WERI-Rb-1 (cell line): ENCODE results near the gene MGAT2.
A peak's percentile ranks its signal among the peaks of the same experiment; 100 is the strongest.
"Not testable (repeated sequence)": the region's sequence is repeated elsewhere in the genome, so short reads cannot be mapped to it uniquely, and the experiment has no call there.

Experiments used
- DNase-seq: peaks from one replicate; pipeline ENCODE4 v3.0.0-alpha.2; 2020
- H3K27ac ChIP-seq: fragments of 250-450 bp; sonication (Bioruptor Pico); 2 replicates; pipeline ENCODE4 v1.5.1; 2020; ENCODE audit warnings: mild to moderate bottlenecking, moderate library complexity
- H3K27me3 ChIP-seq: fragments of 250-450 bp; sonication (Bioruptor Pico); 2 replicates; pipeline ENCODE4 v1.5.1; 2021; ENCODE audit warnings: mild to moderate bottlenecking, low read depth, moderate library complexity; ENCODE audit not compliant: insufficient read depth, severe bottlenecking
- H3K36me3 ChIP-seq: fragments of 250-450 bp; sonication (Bioruptor Pico); 2 replicates; pipeline ENCODE4 v1.5.1; 2020; ENCODE audit warnings: mild to moderate bottlenecking, moderate library complexity
- H3K4me3 ChIP-seq: 2 replicates; pipeline ENCODE4 v1.5.1; 2011; ENCODE audit warnings: low read depth, mild to moderate bottlenecking, control low read depth, low read length
- H3K9me3 ChIP-seq: fragments of 250-450 bp; sonication (Bioruptor Pico); 2 replicates; pipeline ENCODE4 v1.5.1; 2021; ENCODE audit warnings: mild to moderate bottlenecking, moderate library complexity; ENCODE audit not compliant: severe bottlenecking
- TF ChIP-seq, protein P1 (sequence below): IDR thresholded peaks from 2 replicates; pipeline ENCODE4 v1.5.1; 2011; ENCODE audit warnings: low read depth, mild to moderate bottlenecking, control low read depth, inconsistent platforms, low read length

Gene MGAT2

DNA sequence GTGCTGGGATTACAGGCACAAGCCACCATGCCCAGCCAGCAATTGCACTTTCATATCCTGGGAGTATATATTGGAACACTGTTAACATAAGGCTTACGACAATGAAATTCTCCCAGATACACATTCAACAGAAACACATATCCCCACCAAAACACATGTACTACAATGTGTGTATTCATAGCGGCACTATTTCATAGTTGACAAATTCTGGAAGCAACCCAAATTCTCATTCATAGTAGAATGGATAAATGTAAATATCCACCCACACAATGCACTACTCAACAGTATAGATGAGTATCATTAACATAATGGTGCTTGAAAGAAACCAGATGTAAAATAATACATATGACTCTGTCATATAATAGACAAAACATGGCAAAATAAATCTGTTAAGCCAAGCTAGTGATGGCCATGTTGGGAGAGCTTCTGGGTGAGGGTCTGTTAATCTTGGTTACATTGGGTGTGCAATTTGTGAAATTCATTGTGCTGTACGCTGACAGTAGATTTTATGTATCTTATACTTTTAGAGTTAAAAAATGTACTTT is 17.0 kb downstream of the MGAT2 start:
- no peaks in the 10 kb centered on the region for H3K9me3 ChIP-seq
- no peak overlapping the region for H3K27ac ChIP-seq
- peaks cover 27% of the 10 kb centered on the region for H3K36me3 ChIP-seq
- no peak overlapping the region for H3K4me3 ChIP-seq
- TF ChIP-seq, protein P1, sequence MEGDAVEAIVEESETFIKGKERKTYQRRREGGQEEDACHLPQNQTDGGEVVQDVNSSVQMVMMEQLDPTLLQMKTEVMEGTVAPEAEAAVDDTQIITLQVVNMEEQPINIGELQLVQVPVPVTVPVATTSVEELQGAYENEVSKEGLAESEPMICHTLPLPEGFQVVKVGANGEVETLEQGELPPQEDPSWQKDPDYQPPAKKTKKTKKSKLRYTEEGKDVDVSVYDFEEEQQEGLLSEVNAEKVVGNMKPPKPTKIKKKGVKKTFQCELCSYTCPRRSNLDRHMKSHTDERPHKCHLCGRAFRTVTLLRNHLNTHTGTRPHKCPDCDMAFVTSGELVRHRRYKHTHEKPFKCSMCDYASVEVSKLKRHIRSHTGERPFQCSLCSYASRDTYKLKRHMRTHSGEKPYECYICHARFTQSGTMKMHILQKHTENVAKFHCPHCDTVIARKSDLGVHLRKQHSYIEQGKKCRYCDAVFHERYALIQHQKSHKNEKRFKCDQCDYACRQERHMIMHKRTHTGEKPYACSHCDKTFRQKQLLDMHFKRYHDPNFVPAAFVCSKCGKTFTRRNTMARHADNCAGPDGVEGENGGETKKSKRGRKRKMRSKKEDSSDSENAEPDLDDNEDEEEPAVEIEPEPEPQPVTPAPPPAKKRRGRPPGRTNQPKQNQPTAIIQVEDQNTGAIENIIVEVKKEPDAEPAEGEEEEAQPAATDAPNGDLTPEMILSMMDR = no peak
- H3K27me3 ChIP-seq = no peaks in the 10 kb centered on the region
- DNase-seq = no peak

DNA sequence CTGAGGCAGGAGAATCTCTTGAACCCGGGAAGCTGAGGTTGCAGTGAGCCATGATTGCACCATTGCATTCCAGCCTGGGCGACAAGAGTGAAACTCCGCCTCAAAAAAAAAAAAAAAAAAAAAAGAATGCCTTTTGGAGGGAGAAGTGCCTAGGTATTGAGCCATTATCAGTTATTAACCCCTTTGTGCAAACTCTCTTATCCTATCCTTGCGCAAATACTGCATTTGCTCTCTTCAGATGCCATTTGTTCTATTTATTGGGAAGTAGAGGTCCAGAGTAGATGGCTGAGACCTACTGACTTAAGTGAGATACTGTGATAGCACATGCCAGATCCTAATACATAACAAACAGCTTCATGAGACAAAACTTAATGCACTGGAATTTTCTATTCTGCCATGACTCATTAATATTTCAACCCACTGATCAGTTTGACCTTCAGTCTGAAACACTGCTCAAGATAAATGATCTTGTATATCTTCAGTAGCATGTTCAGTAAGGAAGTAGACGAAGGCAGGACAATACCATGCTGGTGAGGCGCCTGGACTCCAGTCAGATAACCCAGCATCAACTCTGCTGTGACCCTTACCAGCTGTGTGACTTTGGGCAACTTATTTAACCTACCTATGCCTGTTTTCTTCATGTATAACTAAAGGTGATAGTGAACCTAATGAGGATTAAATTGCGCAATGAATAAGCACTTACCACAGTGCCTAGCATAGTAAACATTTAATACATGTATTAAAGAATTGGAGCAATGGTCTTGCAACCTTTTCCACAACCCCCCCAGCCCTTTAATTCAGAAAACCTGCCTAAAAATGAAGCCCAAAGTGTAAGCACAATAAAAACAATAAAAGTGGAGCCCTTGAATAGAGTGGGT is 20.2 kb downstream of the MGAT2 start:
- TF ChIP-seq, protein P1 = no peak
- no peak overlapping the region for H3K4me3 ChIP-seq
- H3K27ac ChIP-seq = no peak overlapping the region
- H3K9me3 ChIP-seq = no peaks in the 10 kb centered on the region
- DNase-seq = no peak
- no peaks in the 10 kb centered on the region for H3K27me3 ChIP-seq
- H3K36me3 ChIP-seq = peaks cover 34% of the 10 kb centered on the region

DNA sequence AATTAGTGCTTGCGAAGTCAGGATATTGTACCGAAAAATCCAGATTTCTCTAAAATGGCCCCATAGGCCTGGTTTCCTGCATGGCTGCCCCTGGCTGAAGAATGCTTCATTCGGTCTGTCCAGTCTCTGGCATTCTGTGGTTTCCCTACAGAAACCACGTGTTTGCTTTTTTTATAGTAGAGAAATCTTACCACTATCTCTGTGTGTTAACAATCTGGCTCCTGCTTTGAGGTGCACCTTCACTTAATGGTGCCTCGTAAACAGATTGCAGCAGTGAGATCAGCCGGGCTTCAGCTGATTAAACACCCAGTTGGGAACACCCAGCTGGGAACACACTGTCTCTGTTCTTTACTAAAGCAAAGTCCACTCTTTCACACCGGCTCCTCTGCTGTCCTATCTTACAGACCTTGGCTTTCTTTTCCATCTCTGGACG is 21.1 kb downstream of the MGAT2 start:
- H3K9me3 ChIP-seq = no peaks in the 10 kb centered on the region
- H3K27me3 ChIP-seq = no peaks in the 10 kb centered on the region
- TF ChIP-seq, protein P1 = no peak
- H3K27ac ChIP-seq = peak overlapping the region; percentile 19
- DNase-seq = peak; percentile 28
- peaks cover 33% of the 10 kb centered on the region for H3K36me3 ChIP-seq
- no peak overlapping the region for H3K4me3 ChIP-seq

DNA sequence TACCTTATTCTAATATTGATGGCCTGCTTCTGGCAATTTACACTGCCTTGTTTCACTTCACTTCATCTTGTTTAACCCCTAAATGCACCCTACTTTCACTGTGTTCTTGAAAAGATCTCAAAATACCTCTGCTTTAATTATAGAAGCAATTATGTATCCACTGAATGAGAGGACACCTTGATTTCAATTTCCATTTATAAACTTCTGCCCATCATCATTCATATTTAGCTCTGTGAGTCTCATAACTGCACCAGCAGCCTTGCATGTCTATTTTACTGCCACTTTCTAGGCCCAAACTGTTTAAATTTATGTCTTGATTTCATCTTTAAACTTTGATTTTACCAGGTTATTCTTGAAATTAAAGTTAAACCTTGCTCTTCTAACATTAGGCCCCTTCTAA is 21.6 kb downstream of the MGAT2 start:
- Histone ChIP-seq H3K27ac (no peak overlapping the region; the same call in 1 of the 2 replicates), H3K27me3 (no peaks in the 10 kb centered on the region), H3K36me3 (peaks cover 34% of the 10 kb centered on the region), H3K4me3 (no peak overlapping the region), H3K9me3 (no peaks in the 10 kb centered on the region)
- TF ChIP-seq, protein P1 = no peak
- no peak for DNase-seq

DNA sequence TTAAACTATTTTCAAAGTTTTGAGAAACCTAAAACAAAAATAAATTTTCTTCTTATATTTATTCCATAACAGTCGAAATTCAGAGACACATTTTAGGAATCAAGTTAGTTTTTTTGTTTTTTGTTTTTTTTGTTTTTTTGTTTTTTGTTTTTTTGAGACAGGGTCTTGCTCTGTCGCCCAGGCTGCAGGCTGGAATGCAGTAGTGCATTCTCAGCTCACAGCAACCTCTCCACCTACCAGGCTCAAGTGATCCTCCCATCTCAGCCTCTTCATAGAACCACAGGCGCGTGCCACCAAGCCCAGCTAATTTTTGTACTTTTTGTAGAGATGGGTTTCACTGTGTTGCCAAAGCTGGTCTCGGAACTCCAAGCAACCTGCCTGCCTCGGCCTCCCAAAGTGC is 32.9 kb downstream of the MGAT2 start:
- H3K36me3 ChIP-seq = peaks cover 13% of the 10 kb centered on the region
- TF ChIP-seq, protein P1 = no peak
- H3K9me3 ChIP-seq = no peaks in the 10 kb centered on the region
- H3K4me3 ChIP-seq = no peak overlapping the region
- H3K27ac ChIP-seq = no peak overlapping the region
- H3K27me3 ChIP-seq = no peaks in the 10 kb centered on the region
- no peak for DNase-seq

DNA sequence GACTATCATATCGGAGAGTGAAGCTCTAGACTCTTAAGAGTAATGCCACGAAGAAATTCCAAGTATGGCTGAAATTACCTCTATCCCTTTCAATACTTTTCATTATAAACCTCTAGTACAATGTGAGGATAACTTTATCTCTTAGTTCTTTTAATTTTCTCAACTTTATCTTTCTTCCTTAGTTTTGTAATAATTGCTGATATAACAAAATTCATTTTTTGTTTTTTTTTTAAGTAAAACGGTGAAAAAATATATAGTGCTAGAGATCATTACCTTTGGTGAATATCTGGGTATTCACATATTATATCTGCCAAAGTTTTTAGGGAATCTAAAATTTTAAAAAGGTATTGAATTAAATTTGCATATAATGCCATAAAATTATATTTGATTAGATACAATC is 33.9 kb downstream of the MGAT2 start:
- H3K27me3 ChIP-seq = no peaks in the 10 kb centered on the region
- peaks cover 13% of the 10 kb centered on the region for H3K36me3 ChIP-seq
- TF ChIP-seq, protein P1 = no peak
- H3K27ac ChIP-seq = no peak overlapping the region
- DNase-seq = no peak
- H3K9me3 ChIP-seq = no peaks in the 10 kb centered on the region
- H3K4me3 ChIP-seq = no peak overlapping the region

DNA sequence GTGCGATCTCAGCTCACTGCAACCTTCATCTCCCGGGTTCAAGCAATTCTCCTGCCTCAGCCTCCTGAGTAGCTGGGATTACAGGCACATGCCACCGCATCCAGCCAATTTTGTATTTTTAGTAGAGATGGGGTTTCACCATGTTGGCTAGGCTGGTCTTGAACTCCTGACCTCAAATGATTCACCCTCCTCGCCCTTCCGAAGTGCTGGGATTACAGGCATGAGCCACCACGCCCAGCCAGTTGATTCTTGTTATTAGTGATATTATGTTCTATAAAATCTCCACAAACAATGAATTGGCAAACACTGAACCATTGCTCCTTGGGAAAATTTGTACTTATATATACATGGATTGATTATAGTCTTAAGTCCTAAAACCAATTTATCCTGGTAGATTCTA is 36.9 kb downstream of the MGAT2 start:
- H3K27me3 ChIP-seq, H3K9me3 ChIP-seq, H3K36me3 ChIP-seq, H3K4me3 ChIP-seq, H3K27ac ChIP-seq, DNase-seq: not testable (repeated sequence)
